GM12878 (cell line): ENCODE results near the gene MBOAT1. TPM values are rescaled to one million over a fixed set of nuclear protein-coding genes. Genes with fewer than 3 reads are reported as not detected.

ENCODE experiments used
- ATAC-seq: fragments of 200-7000 bp; cut with Tn5 transposase; 3 replicates; pipeline ENCODE4 v1.9.1; 2020; ENCODE audit warnings: mild to moderate bottlenecking, moderate library complexity
- BruUV-seq: library from RNA; stranded (reverse); fragments of 400-500 nt; replicated peaks from 2 replicates; lab custom pipeline; 2021; lab: Mats Ljungman, UMichigan
- CTCF ChIA-PET: fragments of 300-600 bp; sonication (Branson Sonifier 250); formaldehyde crosslinking; extraction: SDS; loops from one replicate; lab custom pipeline; 2021; ENCODE audit warnings: inconsistent platforms; lab: Yijun Ruan, JAX
- POLR2A ChIA-PET: fragments of 350-600 bp; formaldehyde crosslinking; extraction: SDS; loops from one replicate; lab custom pipeline; 2021; ENCODE audit warnings: inconsistent platforms; lab: Charles Lee
- RAD21 ChIA-PET: fragments of 300-600 bp; sonication (Branson Sonifier 250); formaldehyde crosslinking; loops from one replicate; lab custom pipeline; 2023; ENCODE audit warnings: antibody characterized with exemption; ENCODE audit not compliant: unreplicated experiment; lab: Charles Lee
- SMC1A ChIA-PET: fragments of 300-600 bp; sonication (Branson Sonifier 250); formaldehyde crosslinking; loops from one replicate; lab custom pipeline; 2023; ENCODE audit not compliant: unreplicated experiment, uncharacterized antibody; lab: Charles Lee
- DNase-seq: peaks from one replicate; pipeline ENCODE4 v3.0.0-alpha.2; 2011; ENCODE audit warnings: low read depth, low spot score
- FAIRE-seq: peaks from 3 replicates; lab custom pipeline; 2011; peaks lifted over from hg19 to GRCh38; lab: Jason Lieb, UNC
- H2AFZ ChIP-seq: 2 replicates; pipeline ENCODE4 v1.6.0; 2011; ENCODE audit warnings: low read depth, low read length, control low read depth; ENCODE audit not compliant: control insufficient read depth
- H3K27ac ChIP-seq: 2 replicates; pipeline ENCODE4 v1.5.1; 2011; ENCODE audit warnings: control low read depth; ENCODE audit not compliant: control insufficient read depth, insufficient read depth
- H3K27me3 ChIP-seq, 2 experiments: replicated peaks in 1 of 2; 2 replicates each; pipeline versions ENCODE4 v1.6.0 to v1.6.1; 2011; ENCODE audit warnings: low read length in 1 of 2; ENCODE audit not compliant: control insufficient read depth in 2 of 2, insufficient read depth in 2 of 2
- H3K36me3 ChIP-seq, 2 experiments: 2 replicates each; pipeline ENCODE4 v1.5.1; 2011; ENCODE audit warnings: low read length in 1 of 2; ENCODE audit not compliant: control insufficient read depth in 2 of 2, insufficient read depth in 2 of 2
- H3K4me1 ChIP-seq: 2 replicates; pipeline ENCODE4 v1.6.1; 2011; ENCODE audit warnings: mild to moderate bottlenecking, low read length, moderate library complexity, mixed read lengths; ENCODE audit not compliant: control insufficient read depth, insufficient read depth
- H3K4me2 ChIP-seq: 2 replicates; pipeline ENCODE4 v1.6.0; 2011; ENCODE audit warnings: control low read depth; ENCODE audit not compliant: control insufficient read depth, insufficient read depth
- H3K4me3 ChIP-seq: fragments of 200-600 bp; sonication (generic); 2 replicates; pipeline ENCODE4 v1.5.1; 2016
- H3K79me2 ChIP-seq: 2 replicates; pipeline ENCODE4 v1.6.0; 2011; ENCODE audit warnings: low read length; ENCODE audit not compliant: control insufficient read depth, insufficient read depth
- H3K9ac ChIP-seq: 2 replicates; pipeline ENCODE4 v1.8.0; 2011; ENCODE audit warnings: low read length, control low read depth, mixed read lengths; ENCODE audit not compliant: control insufficient read depth, insufficient read depth
- H3K9me3 ChIP-seq: replicated peaks from 3 replicates; pipeline ENCODE4 v1.5.1; 2011; ENCODE audit warnings: mild to moderate bottlenecking, low read length; ENCODE audit not compliant: control insufficient read depth, insufficient read depth
- H4K20me1 ChIP-seq: 2 replicates; pipeline ENCODE4 v1.6.0; 2011; ENCODE audit not compliant: control insufficient read depth, insufficient read depth
- CEBPB ChIP-seq, 2 experiments: fragments of 150-350 bp in 1 of 2; IDR thresholded peaks; 2 replicates each; pipeline ENCODE4 v1.6.1; 2012 to 2014; ENCODE audit warnings: low read depth in 2 of 2, low read length in 2 of 2, borderline replicate concordance in 1 of 2, inconsistent platforms in 1 of 2
- RELB ChIP-seq: fragments of 450-650 bp; IDR thresholded peaks from 2 replicates; pipeline ENCODE4 v1.6.1; 2017; ENCODE audit warnings: low read depth, mild to moderate bottlenecking, moderate library complexity
- ZNF384 ChIP-seq: IDR thresholded peaks from 2 replicates; pipeline ENCODE4 v1.6.1; 2012; ENCODE audit warnings: low read depth, mild to moderate bottlenecking, low read length, improper control_type of control experiment, borderline replicate concordance
- WGBS: methylation state at CpG from one replicate; pipeline ENCODE4 v1.1.6; 2016; ENCODE audit warnings: low lambda C conversion rate; ENCODE audit not compliant: insufficient replicate concordance, insufficient coverage; ENCODE audit errors: missing lambda C conversion rate; 5-methylcytosine and 5-hydroxymethylcytosine counted together
- in situ Hi-C: fragments of 300-500 bp; cut with MboI; formaldehyde crosslinking; loops from 9 replicates; pipeline ENCODE4 v1.14.3; 2018; ENCODE audit warnings: mixed read lengths
- intact Hi-C: fragments of 100-400 bp; cut with micrococcal nuclease; formaldehyde crosslinking; loops from one replicate; pipeline ENCODE4 v1.14.2; 2022; ENCODE audit not compliant: unreplicated experiment
- polyA plus RNA-seq, 11 experiments: library from polyadenylated mRNA; depleted of rRNA in 4 of 11; unstranded in 6 of 11; stranded (reverse) in 5 of 11; fragments of >200 nt; fragmentation: Nextera tagmentation in 4 of 11; fragmentation: Illumina TruSeq in 1 of 11; extraction: Ambion mirVana in 4 of 11; extraction: Trizol in 1 of 11; gene quantifications; 1 replicate in 1 of 11; 2 replicates in 10 of 11; pipeline versions ENCODE4 v1.2.1 to v1.2.3, GENCODE V29; 2011 to 2016; ENCODE audit warnings: inconsistent platforms in 2 of 11, missing spikeins in 2 of 11, low read depth in 1 of 11
- total RNA-seq, 4 experiments: library from RNA; depleted of rRNA in 3 of 4; stranded (reverse); fragments of >200 nt in 3 of 4; fragmentation: Illumina TruSeq in 1 of 4; extraction: Trizol in 1 of 4; gene quantifications; 2 replicates each; pipeline versions ENCODE4 v1.2.1 to v1.2.3, GENCODE V29; 2013 to 2021

MBOAT1 gene
- total and polyA plus RNA-seq, 10 of the 15 experiments (the other 5 are each of a cell fraction or from before 2014, with no cell fraction given): 0.39 to 21.0 (median 11.6) TPM

- H3K27me3 ChIP-seq: no peaks in the 10 kb centered on the region
- peak overlapping the region; percentile 77 for H3K27ac ChIP-seq
- intact Hi-C loops (no loop called here), in situ Hi-C loops (no loop called here)
- peaks cover 64% of the 10 kb centered on the region for H3K79me2 ChIP-seq
- BruUV-seq: no TSS peak
- no peaks in the 10 kb centered on the region; a peak in 2 of 4 replicates for H3K36me3 ChIP-seq
- H3K9ac ChIP-seq: peak overlapping the region; percentile 42
- H3K4me2 ChIP-seq: peak overlapping the region; percentile 69
- H3K4me1 ChIP-seq: peaks cover 72% of the 10 kb centered on the region
- H3K9me3 ChIP-seq: no peaks in the 10 kb centered on the region; the same call in 2 of the 3 replicates
- TF ChIP-seq RELB (peak; percentile 34), CEBPB (IDR thresholded peaks at IDR 0.05; ENCODE audit: borderline replicate concordance in 1 of 2, low read depth in 2 of 2, low read length in 2 of 2) (no peak), ZNF384 (peak; percentile 48; the same call in 1 of the 2 replicates)
- WGBS: 0% methylated on average over 1 of the region's 1 CpG
- CTCF ChIA-PET: interaction anchor here (0.7 to 2.8 kb wide), 3 partner anchors 10 to 87 kb away, joined by 3 to 15 read pairs (median 9); partner anchors contain the start of gene MBOAT1
- RAD21 ChIA-PET: interaction anchor here (0.8 to 3.2 kb wide), 5 partner anchors 8 to 93 kb away, joined by 3 to 24 read pairs (median 4); partner anchors contain the start of gene MBOAT1
- SMC1A ChIA-PET: interaction anchor here (0.8 to 8.8 kb wide), 9 partner anchors 10 to 113 kb away, joined by 3 to 64 read pairs (median 5); partner anchors contain the start of gene MBOAT1
- DNase-seq (no peak), FAIRE-seq (no peak), ATAC-seq (peak; percentile 34)
- no peak overlapping the region for H2AFZ ChIP-seq
- no peaks in the 10 kb centered on the region for H4K20me1 ChIP-seq
- POLR2A ChIA-PET: interaction anchor here (0.6 to 4.5 kb wide), 6 partner anchors 10 to 207 kb away, joined by 3 to 34 read pairs (median 4); partner anchors contain the start of gene MBOAT1
- 0 out of 2 replicates have a peak overlapping the region, but pooled peaks have one; percentile 24 for H3K4me3 ChIP-seq
These were observed 10.0 kb downstream of the MBOAT1 start for GRCh38 chr6:20202324-20202658.
